CD4-positive, alpha-beta T cell treated with Interleukin-4 for 1 hour (primary cell): ENCODE results near the gene MAN2C1.
"Not testable (repeated sequence)": the region's sequence is repeated elsewhere in the genome, so short reads cannot be mapped to it uniquely, and the experiment has no call there.

Experiments used
- DNase-seq, 2 donors: peaks; one replicate each; pipeline ENCODE4 v3.0.0-alpha.2; 2020 to 2022

Gene MAN2C1

DNA sequence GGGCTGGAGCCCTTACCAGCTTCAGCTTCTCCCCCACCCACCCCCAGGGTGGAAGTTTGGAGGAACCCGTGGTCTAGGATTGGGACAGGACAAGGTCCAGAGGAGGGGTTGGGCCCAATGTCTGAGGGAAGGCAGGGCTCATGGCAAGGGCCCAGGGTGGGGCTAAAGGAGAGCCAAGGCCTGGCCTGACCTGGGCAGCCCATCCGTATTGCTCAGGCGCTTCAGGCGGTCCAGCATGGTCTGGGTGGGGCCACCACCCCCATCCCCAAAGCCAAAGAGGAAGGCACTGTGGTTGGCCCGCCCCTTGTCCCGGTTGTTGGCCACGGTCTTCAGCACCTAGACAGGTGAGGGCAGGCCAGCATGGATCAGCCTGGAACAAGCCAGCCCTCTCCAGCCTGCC is 7.6 kb downstream of the MAN2C1 start:
- no peak for DNase-seq

DNA sequence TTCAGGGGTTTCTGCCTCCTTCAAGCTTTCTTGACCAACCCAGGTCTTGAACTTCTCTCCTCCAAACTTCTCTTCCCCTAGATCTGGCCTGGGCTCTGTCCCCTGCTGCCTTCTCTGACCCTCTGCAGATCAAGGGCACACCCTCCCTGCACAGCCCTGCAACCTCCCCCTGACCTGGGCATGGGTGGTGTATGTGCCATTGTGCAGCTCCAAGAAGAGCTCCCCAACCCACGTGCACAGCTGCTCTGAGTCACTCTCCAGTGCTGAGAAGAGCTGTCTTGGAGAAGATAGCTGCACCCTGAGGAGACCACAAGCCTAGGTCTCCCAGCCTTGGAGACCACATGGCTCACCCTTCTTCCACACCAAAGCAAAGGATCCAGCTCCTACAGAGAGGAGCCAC is 8.0 kb downstream of the MAN2C1 start:
- no peak for DNase-seq

DNA sequence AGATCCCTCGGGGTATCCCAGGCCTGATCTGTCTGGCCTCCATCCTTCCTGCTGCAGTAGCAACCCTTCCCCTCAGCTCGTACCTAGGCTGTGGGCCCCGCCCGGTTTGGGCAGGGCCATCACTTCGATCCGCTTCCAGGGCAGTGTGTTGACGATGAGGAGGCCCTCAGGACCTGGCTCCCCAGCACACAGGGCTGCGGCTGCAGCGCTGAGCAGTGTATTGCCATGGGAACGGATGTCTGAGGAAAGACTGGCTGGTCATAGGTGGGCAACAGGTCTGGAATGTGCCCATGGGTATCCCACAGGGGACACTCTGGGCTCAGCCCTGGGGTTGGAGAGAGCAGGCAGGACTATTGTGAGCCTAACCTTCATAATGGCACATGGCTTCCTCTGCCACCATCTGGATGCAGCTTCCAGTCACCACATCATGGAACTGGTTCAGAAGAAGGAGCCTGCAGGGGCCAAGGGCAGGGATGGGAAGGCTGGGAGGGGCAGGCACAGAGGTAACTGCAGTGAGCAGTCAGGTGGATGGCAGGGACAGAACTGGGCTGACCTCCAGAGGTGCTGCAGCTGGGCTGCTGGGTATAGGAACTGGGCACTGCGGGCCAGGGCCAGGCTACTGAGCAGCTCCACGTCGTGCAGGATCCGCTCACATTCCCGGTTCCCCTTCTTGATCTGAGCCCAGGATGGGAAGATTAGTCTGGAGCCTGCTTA is 8.7 kb downstream of the MAN2C1 start:
- no peak for DNase-seq

DNA sequence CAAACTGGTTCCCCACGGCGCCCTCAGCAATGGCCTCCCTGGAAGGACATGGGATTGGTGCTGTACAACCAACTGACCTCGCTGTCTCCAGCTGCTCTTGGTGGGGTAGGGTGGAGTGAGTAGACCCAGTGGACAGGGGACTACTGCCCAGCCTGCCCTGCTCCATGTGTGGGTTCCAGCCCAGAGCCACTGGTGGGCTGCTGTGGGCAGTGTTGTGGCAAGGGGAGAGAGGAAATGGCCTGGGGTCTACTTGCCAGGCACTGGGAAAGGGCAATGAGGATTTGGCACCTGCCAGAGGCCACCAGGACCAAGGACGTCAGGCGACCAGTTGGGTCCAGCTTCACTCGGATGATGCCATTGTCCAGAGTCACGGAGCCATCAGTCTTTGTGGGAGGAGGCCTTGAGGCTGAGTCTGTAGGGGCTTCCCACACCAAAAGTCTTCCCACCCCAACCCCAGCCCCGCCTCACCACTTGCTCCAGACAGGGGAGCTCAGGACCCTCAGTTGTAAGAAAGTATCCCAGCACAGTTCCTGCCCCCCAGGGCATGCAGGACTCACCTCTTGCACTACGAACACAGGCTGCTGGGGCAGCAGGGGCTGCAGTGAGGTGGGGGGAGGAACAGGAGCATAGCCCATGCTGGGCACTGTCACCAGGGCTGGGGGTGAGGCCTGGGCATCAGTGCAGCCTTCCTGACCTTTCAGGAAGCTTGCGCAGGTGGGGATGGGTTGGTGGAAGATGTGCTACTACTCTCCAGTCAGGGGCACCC is 9.5 kb downstream of the MAN2C1 start:
- no peak for DNase-seq

DNA sequence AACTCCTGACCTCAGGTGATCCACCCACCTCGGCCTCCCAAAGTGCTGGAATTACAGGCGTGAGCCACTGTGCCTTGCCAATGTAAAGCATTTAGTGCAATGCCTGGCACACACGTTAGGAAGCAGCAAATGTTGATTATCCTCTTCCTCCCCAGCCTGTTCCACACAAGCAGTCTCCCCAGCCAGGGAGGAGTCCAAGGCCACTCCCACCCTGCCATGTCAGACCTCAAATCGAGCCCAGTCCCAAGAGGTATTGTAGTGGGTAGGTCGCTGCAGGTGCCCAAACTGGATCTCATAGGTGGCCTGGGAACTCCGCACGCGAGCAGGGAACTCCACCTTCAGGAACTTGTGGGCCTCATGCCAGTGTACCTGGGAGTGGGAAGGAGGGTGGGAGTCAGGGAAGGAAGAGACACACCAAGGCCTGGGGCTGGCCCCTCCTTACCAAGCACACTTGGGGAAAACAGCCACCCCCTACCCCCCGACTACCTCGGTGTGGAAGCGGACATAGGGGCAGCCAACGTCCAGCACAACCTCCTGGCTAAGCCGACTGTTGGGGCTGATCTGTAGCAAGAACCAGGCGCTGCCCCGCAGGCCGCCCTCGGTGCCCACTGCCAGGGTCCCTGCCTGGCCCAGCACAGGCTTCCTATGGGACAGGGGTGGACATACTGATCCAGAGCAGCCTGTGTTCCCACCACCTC is 10.3 kb downstream of the MAN2C1 start:
- no peak for DNase-seq

DNA sequence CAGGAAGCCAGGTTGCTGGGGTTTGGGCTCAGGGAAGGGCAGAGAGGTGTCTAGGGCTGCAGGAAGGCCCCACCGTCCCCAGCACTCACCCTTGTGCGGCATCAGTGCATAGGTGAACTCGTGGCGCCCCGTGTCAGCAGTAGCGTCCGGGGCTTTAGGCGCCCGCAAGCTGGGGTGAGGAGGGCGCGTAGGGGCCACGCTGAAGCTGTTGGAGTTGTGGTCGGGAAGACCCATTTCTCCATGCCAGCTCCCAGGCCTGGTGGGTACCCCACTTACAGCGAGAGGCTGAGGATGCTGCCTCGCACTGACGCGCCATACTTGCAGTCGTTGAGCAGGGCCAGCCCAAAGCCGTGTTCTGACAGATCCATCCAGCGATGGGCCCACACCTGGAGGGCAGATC is 11.9 kb downstream of the MAN2C1 start:
- no peak for DNase-seq

DNA sequence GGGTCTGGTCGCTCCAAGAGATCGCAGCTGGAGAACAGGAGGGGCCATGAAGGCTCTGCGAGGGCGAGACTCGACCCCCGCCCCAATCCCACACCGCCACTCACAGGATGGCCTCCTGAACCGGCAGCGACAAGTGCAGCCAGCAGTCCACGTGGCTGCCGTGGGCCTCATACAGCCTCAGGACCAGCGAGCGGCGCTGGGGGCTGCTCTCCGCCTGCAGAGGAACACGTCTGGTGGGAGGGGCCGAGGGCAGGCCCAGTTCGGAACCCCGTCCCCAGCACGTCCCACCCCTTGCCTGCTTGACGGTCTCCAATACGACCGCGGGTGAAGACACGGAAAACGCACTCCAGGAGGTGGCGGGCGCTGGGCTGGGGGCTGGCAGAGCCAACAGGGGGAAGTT is 12.4 kb downstream of the MAN2C1 start:
- no peak for DNase-seq

DNA sequence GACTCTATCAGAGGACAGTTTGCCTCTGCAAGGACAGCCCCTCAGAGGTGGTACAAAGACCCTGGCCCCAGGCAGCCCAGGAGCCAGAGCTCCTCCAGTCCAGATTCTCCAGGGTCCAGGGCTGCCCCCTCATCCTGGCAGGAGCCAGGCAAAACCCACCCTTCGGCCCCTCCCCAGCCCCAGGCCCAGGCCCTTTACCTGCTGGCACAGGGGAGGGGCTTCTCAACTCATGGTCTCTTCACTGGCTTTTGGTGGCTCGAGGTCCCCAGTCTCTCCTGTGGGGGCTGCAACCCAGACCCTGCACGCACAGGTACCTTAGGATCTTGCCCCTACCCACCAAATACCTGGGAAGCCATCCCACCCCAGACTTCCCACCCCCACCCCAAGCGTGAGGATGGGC is 13.0 kb downstream of the MAN2C1 start:
- no peak for DNase-seq

DNA sequence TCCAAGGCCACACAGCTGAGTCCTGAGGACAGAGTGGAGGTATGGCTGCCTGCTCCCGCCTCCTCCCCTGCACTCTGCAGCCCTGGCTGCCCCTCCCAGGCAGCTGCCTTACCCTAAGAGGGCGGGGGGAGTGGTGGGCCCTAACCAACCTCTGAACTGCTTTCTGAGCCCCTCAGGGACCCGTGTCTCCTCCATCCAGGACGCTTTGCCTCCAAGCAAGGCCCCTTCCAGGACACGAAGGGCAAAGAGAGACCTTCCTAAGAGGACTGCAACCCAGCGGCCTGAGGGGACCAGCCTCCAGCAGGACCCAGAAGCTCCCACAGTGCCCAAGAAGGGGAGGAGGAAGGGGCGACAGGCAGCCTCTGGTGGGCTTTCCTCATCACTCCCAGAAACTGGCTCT is 14.0 kb downstream of the MAN2C1 start:
- no peak for DNase-seq

DNA sequence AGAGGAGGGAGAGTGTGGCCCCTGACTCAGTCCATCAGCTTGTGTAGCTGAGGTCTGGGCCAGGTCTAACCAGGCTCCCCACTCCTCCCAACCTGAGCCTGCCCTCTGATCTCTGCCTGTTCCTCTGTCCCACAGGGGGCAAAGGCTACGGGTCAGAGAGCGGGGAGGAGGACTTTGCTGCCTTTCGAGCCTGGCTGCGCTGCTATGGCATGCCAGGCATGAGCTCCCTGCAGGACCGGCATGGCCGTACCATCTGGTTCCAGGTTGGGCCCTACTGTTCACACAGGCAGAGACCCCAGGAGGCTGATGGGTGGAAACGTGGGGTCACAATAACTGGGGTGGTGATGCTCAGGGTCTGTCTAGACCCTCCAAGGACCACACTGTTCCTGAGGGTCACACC is 14.8 kb downstream of the MAN2C1 start:
- no peak for DNase-seq

DNA sequence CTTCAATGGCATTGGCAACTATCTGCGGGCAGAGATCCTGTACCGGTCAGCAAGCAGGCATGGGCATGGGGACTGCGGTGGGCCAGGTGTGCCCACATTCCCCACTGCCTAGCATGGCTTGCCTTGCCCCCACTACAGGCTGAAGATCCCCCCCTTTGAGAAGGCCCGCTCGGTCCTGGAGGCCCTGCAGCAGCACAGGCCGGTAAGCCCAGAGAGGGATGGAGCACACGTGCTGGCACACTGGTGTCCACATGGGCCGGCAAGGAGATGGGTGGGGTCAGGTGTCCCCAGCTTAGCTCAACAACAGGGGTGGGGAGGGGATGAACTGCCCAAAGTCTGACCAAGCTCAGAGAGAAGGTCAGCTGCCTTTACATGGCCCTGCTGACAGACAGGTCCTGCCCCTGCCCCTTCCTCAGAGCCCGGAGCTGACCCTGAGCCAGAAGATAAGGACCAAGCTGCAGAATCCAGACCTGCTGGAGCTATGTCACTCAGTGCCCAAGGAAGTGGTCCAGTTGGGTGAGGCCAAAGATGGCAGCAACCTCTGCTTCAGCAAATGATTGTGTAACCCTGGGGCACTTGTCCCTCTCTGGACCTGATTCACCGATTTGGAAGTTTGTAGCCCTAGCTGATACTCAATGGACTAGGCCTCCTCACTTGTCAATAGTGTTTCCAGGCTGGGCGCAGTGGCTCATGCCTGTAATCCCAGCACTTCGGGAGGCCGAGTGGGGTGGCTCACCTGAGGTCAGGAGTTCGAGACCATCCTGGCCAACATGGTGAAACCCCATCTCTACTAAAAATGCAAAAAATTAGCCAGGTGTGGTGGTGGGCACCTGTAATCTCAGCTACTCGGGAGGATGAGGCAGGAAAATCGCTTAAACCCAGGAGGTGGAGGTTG is 16.0 kb downstream of the MAN2C1 start:
- DNase-seq: no peak

DNA sequence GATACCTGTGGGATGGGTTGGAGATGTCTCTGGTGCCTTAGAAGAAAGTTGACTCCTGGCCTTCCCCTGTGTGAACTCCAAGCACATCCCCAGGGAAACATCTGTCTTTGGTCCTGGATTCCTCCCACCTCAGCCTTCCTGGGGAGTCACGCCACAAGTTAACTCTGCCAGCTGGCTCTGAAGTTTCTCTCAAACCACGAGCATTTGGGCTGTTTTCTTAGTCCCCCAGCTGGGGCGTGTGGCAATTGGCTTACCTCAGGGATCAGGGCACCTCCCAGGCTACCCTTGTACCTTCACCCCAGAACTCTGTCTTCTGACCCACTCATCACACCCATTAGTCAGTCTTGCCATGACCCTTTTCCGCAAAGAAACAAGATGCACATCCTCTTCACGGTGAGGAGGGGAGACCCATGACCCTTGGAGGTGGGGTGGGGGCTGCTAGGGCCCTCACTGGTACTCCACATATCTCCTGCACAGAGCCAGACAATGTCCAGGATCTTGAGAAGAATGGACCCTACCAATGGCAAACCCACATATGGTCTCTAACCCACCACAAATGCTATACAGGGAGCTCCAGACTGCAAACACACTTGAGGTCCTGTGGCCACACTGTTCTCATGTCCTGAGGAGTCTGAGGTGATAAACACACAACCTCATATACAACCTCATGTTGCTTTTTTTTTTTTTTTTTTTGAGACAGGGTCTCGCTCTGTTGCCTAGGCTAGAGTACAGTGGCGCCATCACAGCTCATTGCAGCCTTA is 17.6 kb downstream of the MAN2C1 start:
- no peak for DNase-seq

DNA sequence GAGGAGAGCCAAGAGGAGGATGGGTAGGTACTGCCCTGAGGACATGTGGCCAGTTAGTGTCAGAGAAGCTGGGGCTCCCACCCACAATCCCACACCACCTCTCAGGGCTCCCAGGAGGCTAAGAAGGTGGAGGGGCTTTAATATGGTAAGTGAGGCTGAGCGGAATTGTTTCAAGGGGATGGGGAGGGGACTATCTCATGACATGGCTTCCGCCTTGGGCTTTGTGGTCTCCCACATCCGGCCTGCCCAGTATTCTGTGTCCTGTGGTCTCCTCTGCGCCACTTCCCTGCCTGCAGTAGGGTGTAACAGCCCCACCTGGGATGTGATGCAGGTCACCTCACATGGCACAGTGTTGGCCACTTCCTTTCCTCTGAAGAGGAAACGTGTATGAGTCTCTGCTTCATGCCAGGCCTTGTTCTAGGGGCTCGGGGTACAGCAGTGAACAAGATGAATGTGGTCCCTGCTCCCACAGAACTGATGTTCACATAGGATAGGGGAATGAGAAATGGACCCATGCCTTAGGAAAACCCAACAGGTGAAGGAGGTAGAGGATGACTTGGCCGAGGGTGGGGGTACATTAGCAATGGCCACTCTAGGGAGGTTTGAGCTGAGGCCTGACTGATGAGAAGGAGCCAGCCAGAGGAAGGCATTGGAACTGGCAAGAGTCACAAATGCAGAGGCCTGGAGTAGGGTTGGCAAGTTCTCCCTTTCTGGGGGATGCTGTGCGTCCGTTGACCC is 18.4 kb downstream of the MAN2C1 start:
- DNase-seq: peak; percentile 88 to 93

DNA sequence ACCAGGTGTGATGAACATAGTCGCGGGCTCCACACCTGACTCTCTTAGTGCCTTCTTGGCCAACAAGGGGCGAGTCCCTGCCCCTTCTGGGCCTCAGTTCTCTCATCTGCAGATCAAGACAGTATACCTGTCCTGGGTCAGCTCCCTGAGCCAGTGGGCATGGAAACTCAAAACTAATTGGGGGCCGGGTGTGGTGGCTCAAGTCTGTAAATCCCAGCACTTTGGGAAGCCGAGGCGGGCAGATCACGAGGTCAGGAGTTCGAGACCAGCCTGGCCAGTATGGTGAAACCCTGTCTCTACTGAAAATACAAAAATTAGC is 19.1 kb downstream of the MAN2C1 start:
- DNase-seq: not testable (repeated sequence)

DNA sequence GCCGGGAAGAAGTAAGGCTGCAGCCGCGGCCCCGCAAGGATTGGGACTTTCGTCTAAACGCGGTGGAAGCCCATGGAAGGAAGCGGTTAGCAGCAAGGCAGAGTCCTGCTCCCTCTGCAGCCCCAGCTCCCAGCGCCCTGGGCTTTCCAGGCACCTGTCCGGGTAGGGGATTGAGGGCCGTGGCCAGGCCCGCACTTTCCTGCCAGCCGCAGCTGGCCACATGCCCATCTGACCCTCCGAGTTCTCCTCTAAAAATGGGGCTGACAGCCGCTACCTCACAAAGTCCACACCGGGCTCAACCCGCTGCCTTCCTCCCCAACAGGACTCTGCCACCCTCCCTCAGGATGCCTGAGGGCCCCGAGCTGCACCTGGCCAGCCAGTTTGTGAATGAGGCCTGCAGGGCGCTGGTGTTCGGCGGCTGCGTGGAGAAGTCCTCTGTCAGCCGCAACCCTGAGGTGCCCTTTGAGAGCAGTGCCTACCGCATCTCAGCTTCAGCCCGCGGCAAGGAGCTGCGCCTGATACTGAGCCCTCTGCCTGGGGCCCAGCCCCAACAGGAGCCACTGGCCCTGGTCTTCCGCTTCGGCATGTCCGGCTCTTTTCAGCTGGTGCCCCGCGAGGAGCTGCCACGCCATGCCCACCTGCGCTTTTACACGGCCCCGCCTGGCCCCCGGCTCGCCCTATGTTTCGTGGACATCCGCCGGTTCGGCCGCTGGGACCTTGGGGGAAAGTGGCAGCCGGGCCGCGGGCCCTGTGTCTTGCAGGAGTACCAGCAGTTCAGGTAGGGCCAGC is 19.7 kb downstream of the MAN2C1 start:
- no peak for DNase-seq

DNA sequence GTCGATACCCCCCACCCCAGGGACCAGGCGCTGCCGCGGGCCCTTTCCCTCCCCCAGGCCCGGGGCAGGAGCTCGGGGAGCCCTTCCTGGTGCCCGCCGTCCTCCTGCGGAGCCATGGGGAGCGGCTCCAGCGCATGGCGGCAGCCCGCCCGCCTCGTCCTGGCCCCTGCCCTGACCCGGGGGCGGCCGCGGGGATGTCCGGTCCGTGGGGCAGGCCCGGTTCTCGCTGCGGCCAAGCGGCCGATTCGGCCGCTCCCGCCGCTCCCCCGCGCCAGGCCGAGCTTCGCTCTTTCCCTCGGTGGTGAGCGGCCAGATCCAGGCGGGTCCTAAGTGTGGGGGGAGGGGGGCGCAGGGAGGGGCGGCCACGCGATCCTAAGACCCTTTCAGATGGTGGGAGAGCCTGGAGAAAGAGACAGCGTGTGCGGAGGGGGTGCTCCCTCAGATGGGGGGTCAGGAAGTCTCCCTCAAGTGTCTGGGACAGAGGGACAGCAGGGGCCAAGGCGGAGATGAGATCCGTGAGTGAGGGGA is 20.3 kb downstream of the MAN2C1 start:
- DNase-seq: no peak

DNA sequence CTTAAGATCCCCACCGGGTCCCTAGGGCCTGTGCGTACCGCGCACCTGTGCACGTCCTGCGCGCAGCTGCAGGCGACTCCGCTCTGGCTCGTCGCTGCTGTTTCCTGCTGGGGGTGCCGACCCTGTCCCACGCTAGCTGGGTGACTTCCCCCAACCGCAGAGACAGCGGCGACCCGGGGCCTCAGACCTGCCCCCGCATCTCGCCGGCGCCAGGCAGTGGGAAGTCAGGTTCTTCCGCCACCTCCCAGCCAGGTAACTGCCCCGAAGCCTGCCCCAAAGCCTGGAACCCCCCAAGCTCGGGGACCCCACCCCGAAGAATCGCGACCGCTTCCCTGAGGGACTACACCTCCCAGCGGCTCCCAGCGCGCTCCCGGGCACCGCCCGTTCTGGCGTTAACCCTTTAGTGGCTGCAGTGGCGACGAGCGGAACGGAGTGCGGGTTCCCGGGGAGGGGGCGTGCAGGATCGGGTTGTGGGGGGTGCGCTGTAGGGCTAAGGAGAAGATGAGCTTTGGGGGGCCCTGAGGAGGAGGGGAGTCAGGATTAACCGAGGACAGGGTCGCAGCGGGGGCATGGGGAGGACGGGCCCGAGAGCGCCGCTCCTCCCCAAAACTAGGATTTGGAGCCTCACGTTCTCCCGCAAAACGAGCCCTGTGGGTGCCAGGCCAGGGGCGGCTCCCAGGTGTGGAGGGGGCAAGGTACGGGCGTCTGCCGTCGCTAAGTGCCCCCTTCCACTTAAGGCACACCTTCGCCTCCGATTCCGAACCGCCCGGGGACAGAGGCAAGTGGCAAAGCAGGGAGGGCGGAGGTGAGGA is 21.0 kb downstream of the MAN2C1 start:
- peak; percentile 51 to 87 for DNase-seq

DNA sequence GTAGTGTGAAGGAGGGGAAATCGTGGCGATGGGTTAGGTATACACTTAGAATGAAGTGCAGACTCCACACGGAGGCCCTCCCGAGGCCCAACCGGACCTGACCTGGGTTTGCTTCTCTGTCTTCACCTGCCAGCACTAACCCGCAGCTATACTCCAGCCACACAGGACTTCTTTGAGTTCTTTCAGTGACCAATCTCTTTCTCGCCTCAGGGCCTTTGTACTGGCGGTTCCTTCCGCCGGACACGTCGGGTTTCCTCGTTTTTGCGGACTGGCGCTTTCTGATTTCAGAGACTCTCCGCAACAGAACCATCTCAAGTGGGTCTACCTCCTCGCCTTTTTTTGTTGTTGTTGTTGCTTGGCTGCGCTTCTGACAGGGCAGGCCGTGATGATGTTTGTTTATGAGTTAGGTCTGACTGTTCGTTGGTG is 21.6 kb downstream of the MAN2C1 start, which contains the start of gene NEIL1:
NEIL1 (plus strand) TSS at position 244 of the 426 bp plus-strand sequence. CDS start 1,867 bp downstream, outside the sequence.
- no peak for DNase-seq

DNA sequence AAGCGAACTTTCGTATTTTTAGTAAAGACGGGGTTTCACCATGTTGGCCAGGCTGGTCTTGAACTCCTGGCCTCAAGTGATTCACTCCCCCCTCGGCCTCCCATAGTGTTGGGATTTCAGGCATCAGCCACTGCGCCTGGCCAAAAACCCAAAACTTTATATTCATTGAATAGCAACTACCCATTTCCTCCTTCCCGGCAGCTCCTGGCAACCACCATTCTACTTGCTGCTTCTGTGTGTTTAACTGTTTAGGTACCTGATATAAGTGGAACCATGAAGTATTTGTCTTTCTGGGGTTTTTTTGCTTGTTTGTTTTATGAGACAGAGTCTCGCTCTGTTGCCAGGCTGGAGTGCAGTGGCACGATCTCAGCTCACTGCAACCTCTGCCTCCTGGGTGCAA is 24.5 kb downstream of the MAN2C1 start:
- DNase-seq: not testable (repeated sequence)
